ENCODE data around the gene C20orf204. TPM values are rescaled to one million over a fixed set of nuclear protein-coding genes. Genes with fewer than 3 reads are reported as not detected.

Gene C20orf204
- polyA plus RNA-seq, 1 donor from 2014 or later, result 6.0 TPM

GRCh38 chr20:64047046-64047389 lies 11.0 kb downstream of the C20orf204 start:
- no peak overlapping the region for H2AFZ ChIP-seq (ENCODE audit: low read depth, low read length)
- H3F3A ChIP-seq (ENCODE audit: insufficient read depth, low read length, poor library complexity, severe bottlenecking), result no peaks in the 10 kb centered on the region
- H3K9me3 ChIP-seq (ENCODE audit: low read length), result no peaks in the 10 kb centered on the region
- H3K9ac ChIP-seq (ENCODE audit: low read length), result no peak overlapping the region
- H3K27me3 ChIP-seq (ENCODE audit: insufficient read depth, low read depth, low read length), result peaks cover 90% of the 10 kb centered on the region
- no peaks in the 10 kb centered on the region for H3K36me3 ChIP-seq (ENCODE audit: insufficient read depth, low read length)
- TF ChIP-seq CTCF (IDR thresholded peaks at IDR 0.05; ENCODE audit: poor library complexity, severe bottlenecking) (no peak), EZH2 (IDR thresholded peaks at IDR 0.05; ENCODE audit: borderline replicate concordance, insufficient read depth, low read length, poor library complexity, severe bottlenecking) (no peak), TAF1 (IDR thresholded peaks at IDR 0.05; ENCODE audit: low read depth) (no peak), POLR2AphosphoS5 (IDR thresholded peaks at IDR 0.05) (no peak), REST (IDR thresholded peaks at IDR 0.05; ENCODE audit: borderline replicate concordance) (no peak), MXI1 (conservative IDR thresholded peaks at IDR 0.05; ENCODE audit: poor library complexity, severe bottlenecking) (no peak), RAD21 (conservative IDR thresholded peaks at IDR 0.05) (no peak), EP300 (conservative IDR thresholded peaks at IDR 0.05; ENCODE audit: poor library complexity, severe bottlenecking) (no peak), SMC3 (conservative IDR thresholded peaks at IDR 0.05; ENCODE audit: poor library complexity) (no peak)
- no peaks in the 10 kb centered on the region for H3K79me2 ChIP-seq (replicated peaks; ENCODE audit: insufficient read depth, low read length)
- no peak overlapping the region for H3K4me2 ChIP-seq (ENCODE audit: low read length)
- no peaks in the 10 kb centered on the region for H4K20me1 ChIP-seq (ENCODE audit: insufficient read depth)
- H3K9me2 ChIP-seq (ENCODE audit: insufficient read depth, low read length), result no peaks in the 10 kb centered on the region
- H3K4me3 ChIP-seq (ENCODE audit: low read length), result no peak overlapping the region
- no peak overlapping the region for H3K27ac ChIP-seq (ENCODE audit: low read length)

- TF ChIP-seq TAF1 (IDR thresholded peaks at IDR 0.05; ENCODE audit: low read depth) (no peak), CTCF (IDR thresholded peaks at IDR 0.05; ENCODE audit: poor library complexity, severe bottlenecking) (no peak), SMC3 (conservative IDR thresholded peaks at IDR 0.05; ENCODE audit: poor library complexity) (no peak), RAD21 (conservative IDR thresholded peaks at IDR 0.05) (no peak), EZH2 (IDR thresholded peaks at IDR 0.05; ENCODE audit: borderline replicate concordance, insufficient read depth, low read length, poor library complexity, severe bottlenecking) (peak; percentile 37), EP300 (conservative IDR thresholded peaks at IDR 0.05; ENCODE audit: poor library complexity, severe bottlenecking) (no peak), MXI1 (conservative IDR thresholded peaks at IDR 0.05; ENCODE audit: poor library complexity, severe bottlenecking) (no peak)
- Histone ChIP-seq H4K20me1 (ENCODE audit: insufficient read depth) (no peaks in the 10 kb centered on the region), H3F3A (ENCODE audit: insufficient read depth, low read length, poor library complexity, severe bottlenecking) (no peaks in the 10 kb centered on the region), H3K27me3 (ENCODE audit: insufficient read depth, low read depth, low read length) (peaks cover 88% of the 10 kb centered on the region), H3K4me3 (ENCODE audit: low read length) (peak overlapping the region; percentile 28), H3K9me3 (ENCODE audit: low read length) (no peaks in the 10 kb centered on the region), H2AFZ (ENCODE audit: low read depth, low read length) (no peak overlapping the region), H3K9me2 (ENCODE audit: insufficient read depth, low read length) (no peaks in the 10 kb centered on the region), H3K27ac (ENCODE audit: low read length) (no peak overlapping the region), H3K9ac (ENCODE audit: low read length) (no peak overlapping the region), H3K79me2 (replicated peaks; ENCODE audit: insufficient read depth, low read length) (no peaks in the 10 kb centered on the region), H3K4me2 (ENCODE audit: low read length) (no peak overlapping the region), H3K36me3 (ENCODE audit: insufficient read depth, low read length) (no peaks in the 10 kb centered on the region)
Observed at GRCh38 chr20:64047968-64048401, 12.0 kb downstream of the C20orf204 start.

Data from neural cell (in vitro differentiated cells).